NCI-H510A treated with DMSO at 0.1 percent for 48 hours (cell line): Measurements from ENCODE around the gene RHOH.

Source experiments
- DNase-seq: peaks from one replicate; lab custom pipeline; 2025; lab: John Stamatoyannopoulos, UW

Gene RHOH

GRCh38 chr4:40187386-40187906 is 9.4 kb upstream of the RHOH start:
- no peak for DNase-seq

- peak; percentile 83 for DNase-seq
These were observed 6.8 kb upstream of the RHOH start for GRCh38 chr4:40190019-40190418.

GRCh38 chr4:40190465-40190864 is 6.4 kb upstream of the RHOH start:
- DNase-seq: no peak

- peak; percentile 54 for DNase-seq
These were observed 5.7 kb upstream of the RHOH start for GRCh38 chr4:40190880-40191815.

GRCh38 chr4:40192114-40193015 is 4.5 kb upstream of the RHOH start:
- peak; percentile 22 for DNase-seq

GRCh38 chr4:40193016-40193571 is 3.7 kb upstream of the RHOH start:
- DNase-seq: no peak

GRCh38 chr4:40193578-40193977 is 3.3 kb upstream of the RHOH start:
- DNase-seq: no peak

- DNase-seq: no peak
These were observed 2.1 kb upstream of the RHOH start for GRCh38 chr4:40194602-40195161.

GRCh38 chr4:40195182-40196177 is 1.4 kb upstream of the RHOH start:
- no peak for DNase-seq

- no peak for DNase-seq
These were observed 559 bp upstream of the RHOH start for GRCh38 chr4:40196272-40196671.

- DNase-seq: no peak
These were observed 1.3 kb downstream of the RHOH start for GRCh38 chr4:40197879-40198689.

- DNase-seq: no peak
These were observed 2.4 kb downstream of the RHOH start for GRCh38 chr4:40199179-40199670.

GRCh38 chr4:40199999-40200874 is 3.4 kb downstream of the RHOH start:
- no peak for DNase-seq

GRCh38 chr4:40200875-40201801 is 4.3 kb downstream of the RHOH start:
- DNase-seq: no peak

GRCh38 chr4:40201898-40202297 is 5.1 kb downstream of the RHOH start:
- DNase-seq: no peak

- DNase-seq: no peak
These were observed 5.6 kb downstream of the RHOH start for GRCh38 chr4:40202474-40202873.

- no peak for DNase-seq
These were observed 7.9 kb downstream of the RHOH start for GRCh38 chr4:40204507-40205258.
